Endothelial cell of umbilical vein (primary cell): ENCODE results near the gene ACTL10. TPM values are rescaled to one million over a fixed set of nuclear protein-coding genes. Genes with fewer than 3 reads are reported as not detected.

Source experiments
- BruUV-seq: library from RNA; stranded (reverse); fragments of 400-500 nt; replicated peaks from 2 replicates; lab custom pipeline; 2021; lab: Mats Ljungman, UMichigan
- CTCF ChIA-PET: fragments of 300-600, 350-600 bp; sonication (Branson Sonifier 250); formaldehyde crosslinking; loops from one replicate; lab custom pipeline; 2021; ENCODE audit warnings: antibody characterized with exemption, inconsistent platforms; lab: Charles Lee
- POLR2A ChIA-PET: fragments of 300-600, 350-600 bp; sonication (Branson Sonifier 250); formaldehyde crosslinking; loops from one replicate; lab custom pipeline; 2021; ENCODE audit warnings: antibody characterized with exemption, inconsistent platforms; lab: Charles Lee
- DNase-seq: peaks from one replicate; pipeline ENCODE4 v3.0.0-alpha.2; 2011; ENCODE audit warnings: low read depth, low spot score
- FAIRE-seq: peaks from 2 replicates; lab custom pipeline; 2011; peaks lifted over from hg19 to GRCh38; lab: Jason Lieb, UNC
- H2AFZ ChIP-seq: 2 replicates; pipeline ENCODE4 v1.6.0; 2012; ENCODE audit warnings: low read depth, low read length, control low read depth, inconsistent platforms
- H3K27ac ChIP-seq: 2 replicates; pipeline ENCODE4 v1.5.1; 2011; ENCODE audit warnings: low read depth, mild to moderate bottlenecking, control low read depth, low read length, moderate library complexity; ENCODE audit not compliant: insufficient read depth
- H3K27me3 ChIP-seq, 2 experiments: 2 replicates each; pipeline versions ENCODE4 v1.6.0 to v1.6.1; 2011; ENCODE audit warnings: low read length in 2 of 2, mixed read lengths in 1 of 2; ENCODE audit not compliant: control insufficient read depth in 2 of 2, insufficient read depth in 2 of 2
- H3K36me3 ChIP-seq, 2 experiments: 2 replicates in 1 of 2; 3 replicates in 1 of 2; pipeline ENCODE4 v1.5.1; 2011; ENCODE audit warnings: low read length in 2 of 2, mild to moderate bottlenecking in 1 of 2, moderate library complexity in 1 of 2; ENCODE audit not compliant: control insufficient read depth in 2 of 2, insufficient read depth in 2 of 2; ENCODE audit errors: extremely low read depth in 1 of 2
- H3K4me1 ChIP-seq: 3 replicates; pipeline ENCODE4 v1.5.1; 2011; ENCODE audit warnings: mild to moderate bottlenecking, low read length; ENCODE audit not compliant: control insufficient read depth, insufficient read depth; ENCODE audit errors: extremely low read depth
- H3K4me2 ChIP-seq: 2 replicates; pipeline ENCODE4 v1.6.1; 2011; ENCODE audit warnings: low read length, control low read depth, mixed read lengths; ENCODE audit not compliant: insufficient read depth
- H3K4me3 ChIP-seq, 3 experiments: fragments of 200-600 bp in 1 of 3; sonication (generic), shearing (Covaris generic) in 1 of 3; replicated peaks in 1 of 3; 2 replicates each; pipeline ENCODE4 v1.5.1; 2011 to 2016; ENCODE audit warnings: control low read depth in 3 of 3, low read length in 3 of 3, mild to moderate bottlenecking in 2 of 3, inconsistent platforms in 1 of 3, low read depth in 1 of 3, moderate library complexity in 1 of 3; ENCODE audit not compliant: insufficient read depth in 1 of 3
- H3K79me2 ChIP-seq: 2 replicates; pipeline ENCODE4 v1.6.0; 2012; ENCODE audit warnings: low read length, inconsistent platforms; ENCODE audit not compliant: control insufficient read depth, insufficient read depth
- H3K9ac ChIP-seq: replicated peaks from 2 replicates; pipeline ENCODE3; 2011; ENCODE audit warnings: low read length, control low read depth; ENCODE audit not compliant: insufficient read depth; ENCODE audit errors: extremely low read depth
- H3K9me1 ChIP-seq: replicated peaks from 3 replicates; pipeline ENCODE4 v1.6.0; 2011; ENCODE audit warnings: mild to moderate bottlenecking, low read length; ENCODE audit not compliant: control insufficient read depth, insufficient read depth; ENCODE audit errors: extremely low read depth
- H3K9me3 ChIP-seq: replicated peaks from 2 replicates; pipeline ENCODE4 v1.5.1; 2012; ENCODE audit warnings: low read length, inconsistent platforms; ENCODE audit not compliant: control insufficient read depth, insufficient read depth
- H4K20me1 ChIP-seq: replicated peaks from 2 replicates; pipeline ENCODE3; 2011; ENCODE audit warnings: mild to moderate bottlenecking, low read length; ENCODE audit not compliant: control insufficient read depth, insufficient read depth; ENCODE audit errors: extremely low read depth
- EZH2 ChIP-seq: IDR thresholded peaks from 2 replicates; pipeline ENCODE4 v1.6.1; 2012; ENCODE audit warnings: borderline replicate concordance, low read depth, mild to moderate bottlenecking, moderate library complexity, low read length, inconsistent platforms; ENCODE audit not compliant: severe bottlenecking
- FOS ChIP-seq: IDR thresholded peaks from 2 replicates; pipeline ENCODE4 v1.6.1; 2011; ENCODE audit warnings: mild to moderate bottlenecking, low read length, moderate library complexity, borderline replicate concordance; ENCODE audit not compliant: insufficient read depth
- GATA2 ChIP-seq: IDR thresholded peaks from 2 replicates; pipeline ENCODE4 v1.7.0; 2011; ENCODE audit warnings: low read depth, mild to moderate bottlenecking, moderate library complexity, mixed read lengths, low read length; ENCODE audit not compliant: insufficient read length, insufficient read depth
- JUN ChIP-seq: IDR thresholded peaks from 2 replicates; pipeline ENCODE4 v1.6.1; 2011; ENCODE audit warnings: borderline replicate concordance, low read depth; ENCODE audit not compliant: insufficient read length, insufficient read depth
- MYC ChIP-seq: IDR thresholded peaks from one replicate; pipeline ENCODE4 v1.6.1; 2011; ENCODE audit warnings: mild to moderate bottlenecking, low read depth, low read length
- POLR2AphosphoS5 ChIP-seq: IDR thresholded peaks from 2 replicates; pipeline ENCODE4 v1.6.1; 2012; ENCODE audit warnings: low read depth, mild to moderate bottlenecking, control low read depth, low read length, moderate library complexity; ENCODE audit not compliant: insufficient read depth
- dilution Hi-C: fragments of 300-500 bp; cut with MboI; formaldehyde crosslinking; loops from one replicate; pipeline ENCODE4 v1.15.0; 2019; ENCODE audit warnings: low sequenced_read_pairs; ENCODE audit not compliant: extremely low pct_ligation_motif_present
- intact Hi-C: fragments of 100-400 bp; cut with micrococcal nuclease; formaldehyde crosslinking; loops from one replicate; pipeline ENCODE4 v1.10.0; 2022
- polyA plus RNA-seq, 4 experiments: library from polyadenylated mRNA; depleted of rRNA in 3 of 4; stranded (reverse) in 3 of 4; unstranded in 1 of 4; fragments of >200 nt; gene quantifications; 2 replicates each; pipeline versions ENCODE4 v1.2.1 to v1.2.3, GENCODE V29; 2011 to 2012; ENCODE audit warnings: missing spikeins in 1 of 4
- total RNA-seq: library from RNA; stranded (reverse); gene quantifications from 2 replicates; pipeline ENCODE4 v1.2.3, GENCODE V29; 2021
- TF ChIP-seq, protein P1 (sequence below), 2 donors: IDR thresholded peaks; 1 replicate in 1 of 2; 2 replicates in 1 of 2; pipeline ENCODE4 v1.5.1; 2011; ENCODE audit warnings: low read length in 2 of 2, mild to moderate bottlenecking in 2 of 2, moderate library complexity in 2 of 2, control low read depth in 1 of 2, inconsistent platforms in 1 of 2, low read depth in 1 of 2; ENCODE audit not compliant: insufficient read depth in 1 of 2; ENCODE audit errors: extremely low read depth in 1 of 2
- TF ChIP-seq, protein P2 (sequence below): IDR thresholded peaks from 2 replicates; pipeline ENCODE4 v1.6.1; 2011; ENCODE audit not compliant: insufficient read depth, insufficient read length

The ACTL10 gene
- total and polyA plus RNA-seq, 2 donors (not counting 3 experiments of a cell fraction or from before 2014, with no cell fraction given), result 0.92 to 1.4 TPM

DNA sequence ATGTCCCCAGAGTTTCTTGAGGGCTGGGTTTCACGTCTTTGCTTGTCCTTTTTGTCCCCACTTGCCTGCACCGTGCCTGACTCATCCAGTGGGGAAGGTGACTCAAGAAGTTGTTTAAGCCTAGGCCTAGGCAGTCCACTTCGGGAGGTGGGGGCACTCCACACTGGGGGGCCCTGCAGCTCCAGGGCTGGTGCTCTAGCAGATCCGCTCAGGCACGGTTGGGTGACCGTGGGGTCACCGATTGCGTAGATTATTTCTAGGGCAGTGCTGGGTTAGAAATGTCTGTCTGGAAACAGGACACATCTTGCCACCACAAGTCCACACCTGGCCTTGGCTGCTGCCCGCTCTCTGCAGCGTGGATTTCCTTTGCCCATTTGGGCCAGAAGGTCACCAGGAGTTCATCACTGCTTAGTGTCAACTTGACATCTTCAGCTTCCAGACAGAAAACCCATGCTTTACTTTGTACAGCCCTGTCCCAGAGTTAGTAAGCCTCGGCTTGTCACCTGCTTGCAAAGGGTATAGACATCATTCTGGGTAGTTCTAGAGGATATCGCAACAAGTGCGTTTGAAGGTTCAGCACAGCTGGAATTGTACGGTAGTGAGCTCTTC is 18.2 kb upstream of the ACTL10 start:
- no peaks in the 10 kb centered on the region for H4K20me1 ChIP-seq
- no peak for TF ChIP-seq GATA2
- TF ChIP-seq, protein P1, sequence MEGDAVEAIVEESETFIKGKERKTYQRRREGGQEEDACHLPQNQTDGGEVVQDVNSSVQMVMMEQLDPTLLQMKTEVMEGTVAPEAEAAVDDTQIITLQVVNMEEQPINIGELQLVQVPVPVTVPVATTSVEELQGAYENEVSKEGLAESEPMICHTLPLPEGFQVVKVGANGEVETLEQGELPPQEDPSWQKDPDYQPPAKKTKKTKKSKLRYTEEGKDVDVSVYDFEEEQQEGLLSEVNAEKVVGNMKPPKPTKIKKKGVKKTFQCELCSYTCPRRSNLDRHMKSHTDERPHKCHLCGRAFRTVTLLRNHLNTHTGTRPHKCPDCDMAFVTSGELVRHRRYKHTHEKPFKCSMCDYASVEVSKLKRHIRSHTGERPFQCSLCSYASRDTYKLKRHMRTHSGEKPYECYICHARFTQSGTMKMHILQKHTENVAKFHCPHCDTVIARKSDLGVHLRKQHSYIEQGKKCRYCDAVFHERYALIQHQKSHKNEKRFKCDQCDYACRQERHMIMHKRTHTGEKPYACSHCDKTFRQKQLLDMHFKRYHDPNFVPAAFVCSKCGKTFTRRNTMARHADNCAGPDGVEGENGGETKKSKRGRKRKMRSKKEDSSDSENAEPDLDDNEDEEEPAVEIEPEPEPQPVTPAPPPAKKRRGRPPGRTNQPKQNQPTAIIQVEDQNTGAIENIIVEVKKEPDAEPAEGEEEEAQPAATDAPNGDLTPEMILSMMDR (IDR thresholded peaks at IDR 0.05; ENCODE audit: extremely low read depth in 1 of 2, insufficient read depth in 1 of 2, low read depth in 1 of 2, low read length in 2 of 2), result no peak
- TF ChIP-seq EZH2, result no peak
- H2AFZ ChIP-seq, result no peak overlapping the region
- H3K9me3 ChIP-seq, result no peaks in the 10 kb centered on the region
- H3K79me2 ChIP-seq, result no peaks in the 10 kb centered on the region
- intact Hi-C loops, result no loop called here
- DNase-seq (no peak), FAIRE-seq (no peak)
- dilution Hi-C loops, result no loop called here
- H3K4me2 ChIP-seq, result no peak overlapping the region
- no peaks in the 10 kb centered on the region for H3K27me3 ChIP-seq
- H3K27ac ChIP-seq, result no peak overlapping the region
- CTCF ChIA-PET, result interaction anchor here (1.2 kb wide), 1 partner anchor 191 kb away, joined by 3 read pairs; no protein-coding TSS in a partner anchor
- no peak overlapping the region for H3K9ac ChIP-seq
- no TSS peak for BruUV-seq
- H3K4me3 ChIP-seq, result no peak overlapping the region
- peaks cover 3 to 18% of the 10 kb centered on the region in 2 experiments for H3K36me3 ChIP-seq
- POLR2A ChIA-PET, result no interaction called here
- no peaks in the 10 kb centered on the region for H3K4me1 ChIP-seq
- H3K9me1 ChIP-seq, result no peaks in the 10 kb centered on the region

DNA sequence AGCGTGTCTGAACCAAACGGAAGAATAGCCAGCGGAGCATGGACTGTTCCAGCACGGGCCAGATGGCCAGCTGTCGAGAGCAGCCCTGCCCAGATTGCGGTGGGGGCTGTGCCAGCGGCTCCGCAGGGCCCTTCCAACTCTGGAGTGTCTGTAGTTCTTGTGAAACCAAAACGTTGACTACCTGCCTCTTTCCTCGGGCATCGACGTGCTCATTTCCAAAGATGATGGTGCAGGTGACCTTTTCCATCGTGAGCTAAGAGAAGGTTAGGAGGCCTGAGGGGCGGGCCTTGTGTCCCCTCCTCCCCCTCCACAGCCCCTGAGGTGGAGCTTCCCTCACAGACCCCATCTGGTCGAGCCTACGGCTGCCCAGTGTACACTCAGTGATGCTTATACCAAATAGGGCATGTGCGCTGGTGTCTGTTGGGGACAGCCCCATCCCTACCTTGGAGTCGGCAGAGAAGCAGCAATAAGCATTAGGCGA is 17.5 kb upstream of the ACTL10 start:
- Histone ChIP-seq H3K79me2 (no peaks in the 10 kb centered on the region), H3K4me3 (no peak overlapping the region), H3K36me3 (peaks cover 3 to 13% of the 10 kb centered on the region in 2 experiments), H2AFZ (no peak overlapping the region), H3K9me3 (no peaks in the 10 kb centered on the region), H3K27ac (no peak overlapping the region), H3K27me3 (no peaks in the 10 kb centered on the region), H3K4me2 (no peak overlapping the region), H3K4me1 (no peaks in the 10 kb centered on the region), H3K9ac (no peak overlapping the region), H3K9me1 (no peaks in the 10 kb centered on the region), H4K20me1 (no peaks in the 10 kb centered on the region)
- BruUV-seq, result no TSS peak
- CTCF ChIA-PET, result interaction anchor here (1.2 kb wide), 1 partner anchor 192 kb away, joined by 3 read pairs; no protein-coding TSS in a partner anchor
- DNase-seq, result no peak
- FAIRE-seq, result no peak
- dilution Hi-C loops, result no loop called here
- TF ChIP-seq POLR2AphosphoS5 (no peak), EZH2 (no peak), JUN (no peak), GATA2 (no peak), MYC (no peak), FOS (no peak)
- TF ChIP-seq, protein P1 (IDR thresholded peaks at IDR 0.05; ENCODE audit: extremely low read depth in 1 of 2, insufficient read depth in 1 of 2, low read depth in 1 of 2, low read length in 2 of 2), result no peak
- TF ChIP-seq, protein P2, sequence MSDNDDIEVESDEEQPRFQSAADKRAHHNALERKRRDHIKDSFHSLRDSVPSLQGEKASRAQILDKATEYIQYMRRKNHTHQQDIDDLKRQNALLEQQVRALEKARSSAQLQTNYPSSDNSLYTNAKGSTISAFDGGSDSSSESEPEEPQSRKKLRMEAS, result no peak
- intact Hi-C loops, result no loop called here
- POLR2A ChIA-PET, result no interaction called here
